ENCODE measurements around the gene GAB2. TPM values are rescaled to one million over a fixed set of nuclear protein-coding genes. Genes with fewer than 3 reads are reported as not detected.

GAB2 gene
- total and polyA plus RNA-seq, 10 of the 15 experiments (the other 5 are each of a cell fraction or from before 2014, with no cell fraction given), result 0.69 to 12.6 (median 3.8) TPM

DNA sequence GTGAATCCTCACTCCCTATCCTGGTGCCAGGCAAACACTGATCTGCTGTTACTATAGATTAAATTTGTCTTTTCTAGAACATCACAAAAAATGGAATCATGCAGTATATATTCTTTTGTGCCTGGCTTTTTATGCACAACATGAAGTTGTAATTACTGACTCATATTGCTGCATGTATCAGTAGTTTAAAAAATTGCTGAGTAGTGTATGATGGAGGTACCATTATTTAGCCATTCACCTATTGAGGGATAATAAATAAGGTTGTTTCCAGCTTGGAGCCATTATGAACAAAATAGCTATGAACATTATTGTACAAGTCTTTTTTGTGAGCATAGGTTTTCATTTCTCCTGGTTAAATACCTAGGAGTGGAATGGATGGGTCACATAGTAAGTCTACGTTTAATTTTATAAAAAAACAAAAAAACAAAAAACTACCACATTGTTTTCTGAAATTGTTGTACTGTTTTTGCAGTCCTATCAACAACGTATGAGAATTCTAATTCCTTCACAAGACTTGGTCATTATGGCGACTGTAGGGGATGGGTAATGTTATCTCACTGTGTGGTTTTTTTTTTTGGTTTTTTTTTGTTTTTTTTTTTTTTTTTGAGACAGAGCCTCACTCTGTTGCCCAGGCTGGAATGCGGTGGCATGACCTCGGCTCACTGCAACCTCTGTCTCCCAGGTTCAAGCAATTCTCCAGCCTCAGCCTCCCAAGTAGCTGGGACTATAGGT is 117.3 kb downstream of the GAB2 start:
- FAIRE-seq (no peak), ATAC-seq (no peak), DNase-seq (ENCODE audit: low read depth, low spot score) (no peak)
- CTCF ChIA-PET, result no interaction called here
- Histone ChIP-seq H2AFZ (ENCODE audit: control insufficient read depth, low read depth, low read length) (no peak overlapping the region), H3K27me3 (replicated peaks in 1 of 2; ENCODE audit: control insufficient read depth in 2 of 2, insufficient read depth in 2 of 2, low read length in 1 of 2) (no peaks in the 10 kb centered on the region), H3K79me2 (ENCODE audit: control insufficient read depth, insufficient read depth, low read length) (no peaks in the 10 kb centered on the region), H3K4me3 (no peak overlapping the region), H3K4me2 (ENCODE audit: control insufficient read depth, insufficient read depth) (no peak overlapping the region), H3K4me1 (ENCODE audit: control insufficient read depth, insufficient read depth, low read length) (no peaks in the 10 kb centered on the region), H3K9me3 (replicated peaks; ENCODE audit: control insufficient read depth, insufficient read depth, low read length) (no peaks in the 10 kb centered on the region; the same call in 2 of the 3 replicates), H4K20me1 (ENCODE audit: control insufficient read depth, insufficient read depth) (no peaks in the 10 kb centered on the region), H3K36me3 (ENCODE audit: control insufficient read depth in 2 of 2, insufficient read depth in 2 of 2, low read length in 1 of 2) (no peaks in the 10 kb centered on the region), H3K27ac (ENCODE audit: control insufficient read depth, insufficient read depth) (no peak overlapping the region), H3K9ac (ENCODE audit: control insufficient read depth, insufficient read depth, low read length) (no peak overlapping the region)
- intact Hi-C loops (cut with micrococcal nuclease; ENCODE audit: unreplicated experiment), result no loop called here
- 59% methylated on average over 5 of the region's 5 CpGs for WGBS (ENCODE audit: insufficient coverage, insufficient replicate concordance, low lambda C conversion rate, missing lambda C conversion rate)
- in situ Hi-C loops (cut with MboI), result no loop called here
- SMC1A ChIA-PET (ENCODE audit: uncharacterized antibody, unreplicated experiment), result no interaction called here
- POLR2A ChIA-PET, result no interaction called here
- TF ChIP-seq CHD1 (IDR thresholded peaks at IDR 0.05; ENCODE audit: low read depth, low read length) (no peak), YBX1 (IDR thresholded peaks at IDR 0.05) (no peak), PRDM15 (CRISPR knock-in tag; IDR thresholded peaks at IDR 0.05) (no peak), MLLT1 (IDR thresholded peaks at IDR 0.05) (no peak), EZH2 (IDR thresholded peaks at IDR 0.05; ENCODE audit: borderline replicate concordance, control insufficient read depth, low read depth, low read length) (no peak), ZNF207 (IDR thresholded peaks at IDR 0.05; ENCODE audit: borderline replicate concordance) (no peak), RELB (IDR thresholded peaks at IDR 0.05; ENCODE audit: low read depth) (no peak), CHD2 (IDR thresholded peaks at IDR 0.05; ENCODE audit: borderline replicate concordance, low read depth, low read length) (no peak), BMI1 (IDR thresholded peaks at IDR 0.05; ENCODE audit: borderline replicate concordance) (no peak), USF1 (IDR thresholded peaks at IDR 0.05; ENCODE audit: borderline replicate concordance, extremely low read length, insufficient read depth, low read depth, low read length) (no peak), RFX5 (IDR thresholded peaks at IDR 0.05; ENCODE audit: low read depth, low read length) (no peak), FOXK2 (IDR thresholded peaks at IDR 0.05) (no peak), HCFC1 (IDR thresholded peaks at IDR 0.05; ENCODE audit: low read length) (no peak), TCF12 (IDR thresholded peaks at IDR 0.05; ENCODE audit: low read depth, low read length) (no peak)
- TF ChIP-seq, protein P1, sequence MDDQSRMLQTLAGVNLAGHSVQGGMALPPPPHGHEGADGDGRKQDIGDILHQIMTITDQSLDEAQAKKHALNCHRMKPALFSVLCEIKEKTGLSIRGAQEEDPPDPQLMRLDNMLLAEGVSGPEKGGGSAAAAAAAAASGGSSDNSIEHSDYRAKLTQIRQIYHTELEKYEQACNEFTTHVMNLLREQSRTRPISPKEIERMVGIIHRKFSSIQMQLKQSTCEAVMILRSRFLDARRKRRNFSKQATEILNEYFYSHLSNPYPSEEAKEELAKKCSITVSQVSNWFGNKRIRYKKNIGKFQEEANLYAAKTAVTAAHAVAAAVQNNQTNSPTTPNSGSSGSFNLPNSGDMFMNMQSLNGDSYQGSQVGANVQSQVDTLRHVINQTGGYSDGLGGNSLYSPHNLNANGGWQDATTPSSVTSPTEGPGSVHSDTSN (IDR thresholded peaks at IDR 0.05; ENCODE audit: insufficient replicate concordance, low read depth, low read length), result no peak
- RAD21 ChIA-PET (ENCODE audit: unreplicated experiment), result no interaction called here
- BruUV-seq (replicated peaks), result no TSS peak
